H1 (cell line): ENCODE results near the gene FSTL4. TPM values are rescaled to one million over a fixed set of nuclear protein-coding genes. Genes with fewer than 3 reads are reported as not detected.

ENCODE experiments used
- CTCF ChIA-PET: fragments of 300-600 bp; sonication (Branson Sonifier 250); formaldehyde crosslinking; loops from one replicate; lab custom pipeline; 2021; ENCODE audit not compliant: partially characterized antibody; lab: Charles Lee
- POLR2A ChIA-PET: fragments of 300-600 bp; sonication (Branson Sonifier 250); formaldehyde crosslinking; loops from one replicate; lab custom pipeline; 2021; ENCODE audit warnings: inconsistent platforms; ENCODE audit not compliant: partially characterized antibody; lab: Charles Lee
- DNase-seq, 2 experiments: peaks; one replicate each; pipeline versions ENCODE4 v3.0.0 to v3.0.0-alpha.2; 2010 to 2022; ENCODE audit warnings: low spot score in 2 of 2, low read depth in 1 of 2, mixed read lengths in 1 of 2
- FAIRE-seq: peaks from 2 replicates; lab custom pipeline; 2011; peaks lifted over from hg19 to GRCh38; lab: Jason Lieb, UNC
- H2AFZ ChIP-seq: 2 replicates; pipeline ENCODE4 v1.8.1; 2012; ENCODE audit warnings: low read length, inconsistent platforms
- H2AK5ac ChIP-seq: 2 replicates; pipeline ENCODE4 v1.6.1; 2013; ENCODE audit warnings: low read depth, low read length
- H2BK120ac ChIP-seq: replicated peaks from 2 replicates; pipeline ENCODE3; 2013; ENCODE audit warnings: low read depth, low read length, inconsistent platforms
- H2BK12ac ChIP-seq: 2 replicates; pipeline ENCODE4 v1.6.1; 2013; ENCODE audit warnings: low read depth, low read length
- H2BK15ac ChIP-seq: 2 replicates; pipeline ENCODE4 v1.6.1; 2013; ENCODE audit warnings: low read length
- H2BK20ac ChIP-seq: 2 replicates; pipeline ENCODE4 v1.6.1; 2013; ENCODE audit warnings: low read length
- H2BK5ac ChIP-seq: 2 replicates; pipeline ENCODE4 v1.6.1; 2013; ENCODE audit warnings: low read depth, low read length
- H3K14ac ChIP-seq: 2 replicates; pipeline ENCODE4 v1.6.1; 2013; ENCODE audit warnings: inconsistent platforms; ENCODE audit not compliant: insufficient read length
- H3K18ac ChIP-seq: 2 replicates; pipeline ENCODE4 v1.6.1; 2013; ENCODE audit warnings: low read length; ENCODE audit errors: extremely low read depth
- H3K23ac ChIP-seq: 2 replicates; pipeline ENCODE4 v1.6.1; 2013; ENCODE audit warnings: inconsistent platforms; ENCODE audit not compliant: insufficient read length
- H3K23me2 ChIP-seq: 2 replicates; pipeline ENCODE4 v1.6.1; 2013; ENCODE audit warnings: low read depth, low read length
- H3K27ac ChIP-seq: 2 replicates; pipeline ENCODE4 v1.6.1; 2011; ENCODE audit warnings: low read depth, low read length, inconsistent platforms
- H3K27me3 ChIP-seq, 4 experiments: replicated peaks in 1 of 4; 1 replicate in 1 of 4; 2 replicates in 3 of 4; pipeline versions ENCODE4 v1.6.1 to v1.8.1; 2011 to 2013; ENCODE audit warnings: low read length in 3 of 4, mild to moderate bottlenecking in 3 of 4, inconsistent platforms in 2 of 4, mixed read lengths in 2 of 4, moderate library complexity in 1 of 4; ENCODE audit not compliant: control insufficient read depth in 3 of 4, insufficient read depth in 3 of 4; ENCODE audit errors: extremely low read depth in 1 of 4
- H3K36me3 ChIP-seq, 4 experiments: 2 replicates each; pipeline versions ENCODE4 v1.6.1 to v1.8.1; 2011 to 2013; ENCODE audit warnings: mild to moderate bottlenecking in 4 of 4, low read length in 3 of 4, moderate library complexity in 2 of 4, control low read depth in 1 of 4, inconsistent platforms in 1 of 4; ENCODE audit not compliant: insufficient read depth in 4 of 4, control insufficient read depth in 2 of 4
- H3K4ac ChIP-seq: replicated peaks from 2 replicates; pipeline ENCODE3; 2013; ENCODE audit warnings: low read length, low read depth, mixed read lengths, inconsistent platforms; ENCODE audit not compliant: insufficient read length
- H3K4me1 ChIP-seq, 4 experiments: replicated peaks in 1 of 4; 1 replicate in 1 of 4; 2 replicates in 3 of 4; pipeline versions ENCODE4 v1.6.1 to v1.8.1; 2011 to 2013; ENCODE audit warnings: low read length in 3 of 4, inconsistent platforms in 2 of 4, mixed read lengths in 1 of 4; ENCODE audit not compliant: insufficient read depth in 4 of 4, control insufficient read depth in 3 of 4
- H3K4me2 ChIP-seq, 2 experiments: 2 replicates each; pipeline versions ENCODE4 v1.6.1 to v1.8.1; 2011 to 2013; ENCODE audit warnings: low read depth in 2 of 2, low read length in 2 of 2, control low read depth in 1 of 2, inconsistent platforms in 1 of 2, mild to moderate bottlenecking in 1 of 2; ENCODE audit not compliant: insufficient read depth in 1 of 2
- H3K4me3 ChIP-seq, 4 experiments: fragments of 200-600, 300-600 bp in 1 of 4; sonication (generic), shearing (Covaris generic), sonication (Bioruptor Twin) in 1 of 4; 2 replicates each; pipeline versions ENCODE4 v1.5.1 to v1.8.1; 2011 to 2016; ENCODE audit warnings: low read length in 4 of 4, low read depth in 3 of 4, control low read depth in 2 of 4, inconsistent platforms in 2 of 4, mild to moderate bottlenecking in 2 of 4, mixed read lengths in 1 of 4, moderate library complexity in 1 of 4; ENCODE audit not compliant: insufficient read depth in 2 of 4; ENCODE audit errors: extremely low read depth in 1 of 4
- H3K56ac ChIP-seq: replicated peaks from 2 replicates; pipeline ENCODE3; 2013; ENCODE audit warnings: low read depth, mild to moderate bottlenecking, mixed read lengths, low read length, inconsistent platforms; ENCODE audit not compliant: insufficient read length
- H3K79me1 ChIP-seq: 2 replicates; pipeline ENCODE4 v1.6.1; 2013; ENCODE audit warnings: low read depth, low read length, control low read depth
- H3K79me2 ChIP-seq, 2 experiments: 2 replicates each; pipeline versions ENCODE4 v1.6.1 to v1.8.1; 2012 to 2013; ENCODE audit warnings: low read length in 2 of 2, mild to moderate bottlenecking in 2 of 2, inconsistent platforms in 1 of 2; ENCODE audit not compliant: insufficient read depth in 2 of 2, control insufficient read depth in 1 of 2
- H3K9ac ChIP-seq, 4 experiments: replicated peaks in 1 of 4; 1 replicate in 1 of 4; 2 replicates in 3 of 4; pipeline versions ENCODE4 v1.6.1 to v1.8.1; 2011 to 2013; ENCODE audit warnings: low read depth in 3 of 4, low read length in 3 of 4, control low read depth in 2 of 4, mild to moderate bottlenecking in 2 of 4, moderate library complexity in 2 of 4, inconsistent platforms in 1 of 4; ENCODE audit errors: extremely low read depth in 1 of 4
- H3K9me3 ChIP-seq, 2 experiments: 2 replicates each; pipeline versions ENCODE4 v1.6.1 to v1.8.1; 2012 to 2013; ENCODE audit warnings: mild to moderate bottlenecking in 2 of 2, moderate library complexity in 2 of 2, control low read depth in 1 of 2, inconsistent platforms in 1 of 2, low read depth in 1 of 2, low read length in 1 of 2, mixed read lengths in 1 of 2; ENCODE audit not compliant: insufficient read depth in 2 of 2
- H4K20me1 ChIP-seq, 2 experiments: replicated peaks in 1 of 2; 2 replicates each; pipeline versions ENCODE3 to v1.8.1; 2011 to 2013; ENCODE audit warnings: inconsistent platforms in 2 of 2, low read length in 2 of 2, mild to moderate bottlenecking in 1 of 2; ENCODE audit not compliant: insufficient read depth in 2 of 2, control insufficient read depth in 1 of 2
- H4K5ac ChIP-seq: 2 replicates; pipeline ENCODE4 v1.6.1; 2013; ENCODE audit warnings: low read length, low read depth, mixed read lengths, inconsistent platforms; ENCODE audit not compliant: insufficient read length
- H4K8ac ChIP-seq: 2 replicates; pipeline ENCODE4 v1.8.0; 2013; ENCODE audit warnings: mild to moderate bottlenecking, moderate library complexity, low read length, inconsistent platforms; ENCODE audit not compliant: insufficient read depth; ENCODE audit errors: extremely low read depth
- H4K91ac ChIP-seq: replicated peaks from 2 replicates; pipeline ENCODE3; 2013; ENCODE audit warnings: low read length, mixed read lengths, inconsistent platforms; ENCODE audit not compliant: insufficient read length
- CBX5 ChIP-seq: fragments of 300-800, 300-1000 bp; sonication (generic); IDR thresholded peaks from 2 replicates; pipeline ENCODE4 v1.7.1; 2016; ENCODE audit warnings: antibody characterized with exemption, low read length, low read depth
- CBX8 ChIP-seq: fragments of 300-800, 300-1000 bp; sonication (generic); IDR thresholded peaks from 2 replicates; pipeline ENCODE4 v1.7.1; 2016; ENCODE audit warnings: low read depth, low read length, borderline replicate concordance
- CEBPB ChIP-seq: IDR thresholded peaks from 2 replicates; pipeline ENCODE4 v1.6.1; 2012; ENCODE audit warnings: low read depth, low read length
- CHD2 ChIP-seq: IDR thresholded peaks from 2 replicates; pipeline ENCODE4 v1.6.1; 2012; ENCODE audit warnings: low read length, improper control_type of control experiment
- CTCF ChIP-seq, 3 experiments: IDR thresholded peaks; 1 replicate in 2 of 3; 2 replicates in 1 of 3; pipeline versions ENCODE4 v1.5.1 to v1.6.1; 2011; ENCODE audit warnings: low read length in 3 of 3, mild to moderate bottlenecking in 3 of 3, inconsistent platforms in 2 of 3, low read depth in 1 of 3, moderate library complexity in 1 of 3; ENCODE audit not compliant: insufficient read depth in 1 of 3; ENCODE audit errors: control extremely low read depth in 1 of 3
- JUN ChIP-seq: IDR thresholded peaks from 2 replicates; pipeline ENCODE4 v1.6.1; 2011; ENCODE audit warnings: low read depth, mild to moderate bottlenecking, improper control_type of control experiment, low read length
- POLR2A ChIP-seq, 2 experiments: IDR thresholded peaks; 1 replicate in 1 of 2; 2 replicates in 1 of 2; pipeline ENCODE4 v1.6.1; 2011; ENCODE audit warnings: low read depth in 2 of 2, low read length in 2 of 2, mild to moderate bottlenecking in 2 of 2; ENCODE audit errors: control extremely low read depth in 1 of 2
- SIN3A ChIP-seq, 2 experiments: IDR thresholded peaks in 1 of 2; conservative IDR thresholded peaks in 1 of 2; 2 replicates each; pipeline ENCODE4 v1.6.1; 2011 to 2012; ENCODE audit warnings: low read length in 2 of 2, improper control_type of control experiment in 1 of 2, low read depth in 1 of 2, mild to moderate bottlenecking in 1 of 2
- ZNF274 ChIP-seq: IDR thresholded peaks from 2 replicates; pipeline ENCODE4 v1.7.0; 2012; ENCODE audit warnings: low read length, borderline replicate concordance; ENCODE audit errors: extremely low read depth
- WGBS, 2 experiments: shearing (Covaris generic) in 1 of 2; methylation state at CpG; one replicate each; pipeline versions ENCODE4 v1.1.6 to v1.1.7; 2013 to 2015; ENCODE audit warnings: low lambda C conversion rate in 2 of 2, mixed read lengths in 2 of 2, inconsistent platforms in 1 of 2, low coverage in 1 of 2, missing lambda C conversion rate in 1 of 2; ENCODE audit not compliant: insufficient replicate concordance in 2 of 2, insufficient coverage in 1 of 2, insufficient read length in 1 of 2; ENCODE audit errors: extremely low coverage in 1 of 2, missing lambda C conversion rate in 1 of 2; 5-methylcytosine and 5-hydroxymethylcytosine counted together
- polyA plus RNA-seq, 7 experiments: library from polyadenylated mRNA; depleted of rRNA in 3 of 7; stranded (reverse) in 5 of 7; unstranded in 2 of 7; fragments of >200 nt in 5 of 7; fragments of 200-250 nt in 2 of 7; gene quantifications; 1 replicate in 5 of 7; 2 replicates in 1 of 7; 4 replicates in 1 of 7; pipeline versions ENCODE4 v1.2.1 to v1.2.3, GENCODE V29; 2011 to 2013; ENCODE audit warnings: missing spikeins in 2 of 7, mixed read lengths in 2 of 7
- total RNA-seq: library from RNA; stranded (reverse); fragmentation: NEBNext Ultra II Directional; extraction: Animal tissue kit (Norgen Biotek cat#: 25700); gene quantifications from 2 replicates; pipeline ENCODE4 v1.2.1, GENCODE V29; 2021

Gene FSTL4
- total and polyA plus RNA-seq, 2 of the 8 experiments (the other 6 are each of a cell fraction or from before 2014, with no cell fraction given), result 3.1 to 4.1 TPM

DNA sequence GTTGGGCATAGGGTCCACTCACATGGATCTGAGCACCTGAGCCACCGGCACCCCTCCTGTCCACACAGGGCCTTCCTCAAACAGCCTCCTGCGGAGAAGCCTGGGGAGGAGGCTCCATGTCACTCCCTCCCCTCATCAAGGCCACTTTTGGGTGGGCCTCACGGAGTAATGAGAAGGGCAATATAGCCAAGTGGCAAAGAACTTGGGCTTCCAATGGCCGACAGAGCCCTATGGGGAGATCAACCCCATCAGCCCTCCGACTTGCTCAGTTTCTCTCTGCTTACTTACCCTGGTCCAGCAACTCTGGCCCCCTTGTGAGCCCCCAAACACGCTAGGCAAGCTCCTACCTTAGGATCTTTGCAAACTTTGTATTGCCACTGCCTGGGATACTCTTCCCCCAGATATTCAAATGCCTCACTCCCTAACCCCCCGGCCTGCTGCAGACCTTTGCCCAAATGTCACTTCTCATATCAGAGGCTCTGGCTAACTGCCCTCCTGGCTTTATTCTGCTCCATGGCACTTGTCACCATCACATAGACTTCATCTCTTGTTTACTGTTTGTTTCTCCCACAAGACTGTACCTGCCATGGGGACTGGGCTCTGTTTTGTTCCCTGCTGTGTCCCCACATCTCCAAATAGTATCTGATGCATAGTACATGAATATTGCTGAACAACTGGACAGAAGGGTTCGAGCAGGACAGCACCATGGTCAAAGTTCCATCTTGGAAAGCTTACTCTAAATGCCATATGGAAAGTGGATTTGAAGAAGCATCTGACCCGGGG lies 220.8 kb downstream of the FSTL4 start:
- Histone ChIP-seq H4K8ac (no peak overlapping the region; the same call in 1 of the 2 replicates), H3K27ac (no peak overlapping the region), H3K79me1 (no peaks in the 10 kb centered on the region), H3K23ac (no peak overlapping the region), H2BK5ac (no peak overlapping the region), H3K9ac (no peak overlapping the region), H3K4me2 (no peak overlapping the region), H3K18ac (no peak overlapping the region), H4K20me1 (no peaks in the 10 kb centered on the region), H2BK20ac (no peak overlapping the region), H3K56ac (no peak overlapping the region), H3K79me2 (no peaks in the 10 kb centered on the region), H2BK15ac (no peak overlapping the region), H2BK12ac (no peak overlapping the region), H2BK120ac (no peak overlapping the region), H3K4me3 (no peak overlapping the region), H4K5ac (no peak overlapping the region), H3K14ac (no peak overlapping the region), H3K36me3 (peaks cover 0 to 5% (median 0%) of the 10 kb centered on the region in 4 experiments; a peak in 1 of 8 replicates), H3K27me3 (peaks cover 0 to 1% (median 0%) of the 10 kb centered on the region in 4 experiments; a peak in 1 of 7 replicates), H2AK5ac (no peak overlapping the region), H3K23me2 (no peaks in the 10 kb centered on the region), H4K91ac (no peak overlapping the region), H3K4ac (no peak overlapping the region), H3K9me3 (peaks cover 3 to 14% of the 10 kb centered on the region in 2 experiments; a peak in 2 of 4 replicates), H3K4me1 (peaks cover 0 to 5% (median under 1%) of the 10 kb centered on the region in 4 experiments; a peak in 3 of 7 replicates), H2AFZ (no peak overlapping the region)
- CTCF ChIA-PET, result interaction anchor here (0.9 to 2.4 kb wide), 7 partner anchors 9 to 82 kb away, joined by 3 to 9 read pairs (median 3); no protein-coding TSS in a partner anchor
- FAIRE-seq (no peak), DNase-seq (peak in 1 of 2 experiments; percentile 19)
- TF ChIP-seq JUN, result no peak
- no peak for TF ChIP-seq CBX5
- no peak for TF ChIP-seq CHD2
- TF ChIP-seq CEBPB, result no peak
- TF ChIP-seq SIN3A (conservative IDR thresholded peaks at IDR 0.05 in 1 of 2, IDR thresholded peaks at IDR 0.05 in 1 of 2; ENCODE audit: low read depth in 1 of 2, low read length in 2 of 2), result no peak
- no peak for TF ChIP-seq CTCF (IDR thresholded peaks at IDR 0.05; ENCODE audit: control extremely low read depth in 1 of 3, insufficient read depth in 1 of 3, low read depth in 1 of 3, low read length in 3 of 3)
- TF ChIP-seq POLR2A (IDR thresholded peaks at IDR 0.05; ENCODE audit: control extremely low read depth in 1 of 2, low read depth in 2 of 2, low read length in 2 of 2), result no peak
- no peak for TF ChIP-seq ZNF274
- no peak for TF ChIP-seq CBX8
- WGBS, 2 experiments, result 84% methylated on average over 9 of the region's 9 CpGs; no CpG with 5 or more reads in 1 of the 2 experiments
- POLR2A ChIA-PET, result interaction anchor here (0.5 kb wide), 1 partner anchor 292 kb away, joined by 3 read pairs; no protein-coding TSS in a partner anchor
